ENCODE measurements around the gene SLX4.

Gene SLX4

DNA sequence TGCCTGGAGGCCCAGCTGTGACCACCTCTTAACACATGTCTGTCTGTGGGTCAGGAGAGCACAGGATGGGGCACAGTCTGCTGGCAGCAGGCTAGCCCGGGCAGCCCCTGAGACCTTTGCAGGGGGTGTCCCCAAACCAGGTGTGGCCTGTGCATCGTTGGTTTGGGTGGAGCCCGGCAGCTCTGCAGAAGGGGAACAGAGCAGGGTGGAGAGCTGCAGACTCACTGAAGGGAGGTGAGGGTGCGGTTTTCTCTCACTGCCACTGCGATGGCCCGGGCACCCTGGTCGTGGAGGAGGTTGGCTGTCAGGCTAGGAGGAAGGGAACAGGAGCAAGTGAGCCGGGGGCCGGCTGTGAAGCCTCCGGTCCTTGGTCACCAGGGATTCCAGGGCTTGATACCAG, 63.0 kb downstream of the SLX4 start:
- no peak for ATAC-seq
- TF ChIP-seq, protein P1, sequence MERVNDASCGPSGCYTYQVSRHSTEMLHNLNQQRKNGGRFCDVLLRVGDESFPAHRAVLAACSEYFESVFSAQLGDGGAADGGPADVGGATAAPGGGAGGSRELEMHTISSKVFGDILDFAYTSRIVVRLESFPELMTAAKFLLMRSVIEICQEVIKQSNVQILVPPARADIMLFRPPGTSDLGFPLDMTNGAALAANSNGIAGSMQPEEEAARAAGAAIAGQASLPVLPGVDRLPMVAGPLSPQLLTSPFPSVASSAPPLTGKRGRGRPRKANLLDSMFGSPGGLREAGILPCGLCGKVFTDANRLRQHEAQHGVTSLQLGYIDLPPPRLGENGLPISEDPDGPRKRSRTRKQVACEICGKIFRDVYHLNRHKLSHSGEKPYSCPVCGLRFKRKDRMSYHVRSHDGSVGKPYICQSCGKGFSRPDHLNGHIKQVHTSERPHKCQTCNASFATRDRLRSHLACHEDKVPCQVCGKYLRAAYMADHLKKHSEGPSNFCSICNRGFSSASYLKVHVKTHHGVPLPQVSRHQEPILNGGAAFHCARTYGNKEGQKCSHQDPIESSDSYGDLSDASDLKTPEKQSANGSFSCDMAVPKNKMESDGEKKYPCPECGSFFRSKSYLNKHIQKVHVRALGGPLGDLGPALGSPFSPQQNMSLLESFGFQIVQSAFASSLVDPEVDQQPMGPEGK (CRISPR knock-in tag; IDR thresholded peaks at IDR 0.05; ENCODE audit: borderline replicate concordance) = no peak
- TF ChIP-seq, protein P2, sequence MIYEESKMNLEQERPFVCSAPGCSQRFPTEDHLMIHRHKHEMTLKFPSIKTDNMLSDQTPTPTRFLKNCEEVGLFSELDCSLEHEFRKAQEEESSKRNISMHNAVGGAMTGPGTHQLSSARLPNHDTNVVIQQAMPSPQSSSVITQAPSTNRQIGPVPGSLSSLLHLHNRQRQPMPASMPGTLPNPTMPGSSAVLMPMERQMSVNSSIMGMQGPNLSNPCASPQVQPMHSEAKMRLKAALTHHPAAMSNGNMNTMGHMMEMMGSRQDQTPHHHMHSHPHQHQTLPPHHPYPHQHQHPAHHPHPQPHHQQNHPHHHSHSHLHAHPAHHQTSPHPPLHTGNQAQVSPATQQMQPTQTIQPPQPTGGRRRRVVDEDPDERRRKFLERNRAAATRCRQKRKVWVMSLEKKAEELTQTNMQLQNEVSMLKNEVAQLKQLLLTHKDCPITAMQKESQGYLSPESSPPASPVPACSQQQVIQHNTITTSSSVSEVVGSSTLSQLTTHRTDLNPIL (CRISPR knock-in tag; IDR thresholded peaks at IDR 0.05; ENCODE audit: low read depth) = no peak
- no peak for TF ChIP-seq ZNF565 (CRISPR knock-in tag; conservative IDR thresholded peaks at IDR 0.05; ENCODE audit: low read depth)
- TF ChIP-seq, protein P3, sequence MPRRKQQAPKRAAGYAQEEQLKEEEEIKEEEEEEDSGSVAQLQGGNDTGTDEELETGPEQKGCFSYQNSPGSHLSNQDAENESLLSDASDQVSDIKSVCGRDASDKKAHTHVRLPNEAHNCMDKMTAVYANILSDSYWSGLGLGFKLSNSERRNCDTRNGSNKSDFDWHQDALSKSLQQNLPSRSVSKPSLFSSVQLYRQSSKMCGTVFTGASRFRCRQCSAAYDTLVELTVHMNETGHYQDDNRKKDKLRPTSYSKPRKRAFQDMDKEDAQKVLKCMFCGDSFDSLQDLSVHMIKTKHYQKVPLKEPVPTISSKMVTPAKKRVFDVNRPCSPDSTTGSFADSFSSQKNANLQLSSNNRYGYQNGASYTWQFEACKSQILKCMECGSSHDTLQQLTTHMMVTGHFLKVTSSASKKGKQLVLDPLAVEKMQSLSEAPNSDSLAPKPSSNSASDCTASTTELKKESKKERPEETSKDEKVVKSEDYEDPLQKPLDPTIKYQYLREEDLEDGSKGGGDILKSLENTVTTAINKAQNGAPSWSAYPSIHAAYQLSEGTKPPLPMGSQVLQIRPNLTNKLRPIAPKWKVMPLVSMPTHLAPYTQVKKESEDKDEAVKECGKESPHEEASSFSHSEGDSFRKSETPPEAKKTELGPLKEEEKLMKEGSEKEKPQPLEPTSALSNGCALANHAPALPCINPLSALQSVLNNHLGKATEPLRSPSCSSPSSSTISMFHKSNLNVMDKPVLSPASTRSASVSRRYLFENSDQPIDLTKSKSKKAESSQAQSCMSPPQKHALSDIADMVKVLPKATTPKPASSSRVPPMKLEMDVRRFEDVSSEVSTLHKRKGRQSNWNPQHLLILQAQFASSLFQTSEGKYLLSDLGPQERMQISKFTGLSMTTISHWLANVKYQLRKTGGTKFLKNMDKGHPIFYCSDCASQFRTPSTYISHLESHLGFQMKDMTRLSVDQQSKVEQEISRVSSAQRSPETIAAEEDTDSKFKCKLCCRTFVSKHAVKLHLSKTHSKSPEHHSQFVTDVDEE (CRISPR knock-in tag; IDR thresholded peaks at IDR 0.05) = no peak
- no peak for TF ChIP-seq GLIS3 (CRISPR knock-in tag; IDR thresholded peaks at IDR 0.05)
- TF ChIP-seq OSR1 (CRISPR knock-in tag; IDR thresholded peaks at IDR 0.05) = no peak
- TF ChIP-seq ZNF70 (CRISPR knock-in tag; IDR thresholded peaks at IDR 0.05) = no peak
- no peak for TF ChIP-seq ZFP30 (CRISPR knock-in tag; IDR thresholded peaks at IDR 0.05)
- TF ChIP-seq ISL1 (CRISPR knock-in tag; IDR thresholded peaks at IDR 0.05) = no peak
- TF ChIP-seq ZFP3 (CRISPR knock-in tag; IDR thresholded peaks at IDR 0.05) = no peak
- no peak for TF ChIP-seq ARNTL (CRISPR knock-in tag; IDR thresholded peaks at IDR 0.05; ENCODE audit: borderline replicate concordance, low read depth)
- TF ChIP-seq CSDC2 (CRISPR knock-in tag; IDR thresholded peaks at IDR 0.05) = no peak
- TF ChIP-seq SNAI2 (CRISPR knock-in tag; IDR thresholded peaks at IDR 0.05) = no peak
- TF ChIP-seq, protein P4, sequence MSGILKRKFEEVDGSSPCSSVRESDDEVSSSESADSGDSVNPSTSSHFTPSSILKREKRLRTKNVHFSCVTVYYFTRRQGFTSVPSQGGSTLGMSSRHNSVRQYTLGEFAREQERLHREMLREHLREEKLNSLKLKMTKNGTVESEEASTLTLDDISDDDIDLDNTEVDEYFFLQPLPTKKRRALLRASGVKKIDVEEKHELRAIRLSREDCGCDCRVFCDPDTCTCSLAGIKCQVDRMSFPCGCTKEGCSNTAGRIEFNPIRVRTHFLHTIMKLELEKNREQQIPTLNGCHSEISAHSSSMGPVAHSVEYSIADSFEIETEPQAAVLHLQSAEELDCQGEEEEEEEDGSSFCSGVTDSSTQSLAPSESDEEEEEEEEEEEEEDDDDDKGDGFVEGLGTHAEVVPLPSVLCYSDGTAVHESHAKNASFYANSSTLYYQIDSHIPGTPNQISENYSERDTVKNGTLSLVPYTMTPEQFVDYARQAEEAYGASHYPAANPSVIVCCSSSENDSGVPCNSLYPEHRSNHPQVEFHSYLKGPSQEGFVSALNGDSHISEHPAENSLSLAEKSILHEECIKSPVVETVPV (CRISPR knock-in tag; IDR thresholded peaks at IDR 0.05) = no peak
- no peak for TF ChIP-seq ZC3H10 (CRISPR knock-in tag; IDR thresholded peaks at IDR 0.05)
- no peak for TF ChIP-seq TCF4 (CRISPR knock-in tag; IDR thresholded peaks at IDR 0.05; ENCODE audit: borderline replicate concordance)

DNA sequence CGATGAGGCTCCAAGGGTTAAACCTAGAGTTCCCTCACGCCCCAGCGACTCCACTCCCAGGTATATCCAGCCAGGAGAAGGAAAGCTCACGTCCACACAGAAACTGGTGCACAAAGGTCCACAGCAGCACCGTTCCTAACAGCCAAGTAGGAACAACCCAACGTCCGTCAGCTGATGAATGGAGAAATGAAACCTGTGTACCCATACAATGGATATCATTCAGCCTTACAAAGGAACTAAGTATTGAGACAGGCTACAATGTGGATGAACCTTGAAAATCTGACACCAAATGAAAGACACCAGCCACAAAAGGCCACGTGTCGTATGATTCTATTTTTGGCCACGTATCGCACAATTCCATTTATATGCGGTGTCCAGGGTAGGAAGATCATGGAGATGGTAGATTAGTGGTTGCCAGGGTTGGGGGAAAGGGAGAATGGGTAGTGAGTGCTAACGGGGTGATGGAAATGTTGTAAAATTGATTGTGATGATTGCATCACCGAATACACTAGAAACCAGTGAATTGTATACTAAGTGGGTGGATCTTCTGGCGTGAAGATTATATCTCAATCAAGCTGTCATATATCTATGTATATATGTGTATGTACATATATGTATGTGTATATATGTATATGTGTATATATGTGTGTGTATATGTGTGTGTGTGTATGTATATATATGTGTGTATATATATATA, 64.3 kb downstream of the SLX4 start:
- ATAC-seq = no peak
- TF ChIP-seq CSDC2 (CRISPR knock-in tag; IDR thresholded peaks at IDR 0.05) (no peak), ZNF565 (CRISPR knock-in tag; conservative IDR thresholded peaks at IDR 0.05; ENCODE audit: low read depth) (no peak), ZNF70 (CRISPR knock-in tag; IDR thresholded peaks at IDR 0.05) (no peak), ESRRG (CRISPR knock-in tag; IDR thresholded peaks at IDR 0.05) (no peak), ARNTL (CRISPR knock-in tag; IDR thresholded peaks at IDR 0.05; ENCODE audit: borderline replicate concordance, low read depth) (no peak), TCF4 (CRISPR knock-in tag; IDR thresholded peaks at IDR 0.05; ENCODE audit: borderline replicate concordance) (no peak), OSR1 (CRISPR knock-in tag; IDR thresholded peaks at IDR 0.05) (no peak), ISL1 (CRISPR knock-in tag; IDR thresholded peaks at IDR 0.05) (no peak), TOX (CRISPR knock-in tag; IDR thresholded peaks at IDR 0.05; ENCODE audit: borderline replicate concordance) (no peak), ZFP3 (CRISPR knock-in tag; IDR thresholded peaks at IDR 0.05) (no peak)
- TF ChIP-seq, protein P1 (CRISPR knock-in tag; IDR thresholded peaks at IDR 0.05; ENCODE audit: borderline replicate concordance) = no peak
- TF ChIP-seq, protein P5, sequence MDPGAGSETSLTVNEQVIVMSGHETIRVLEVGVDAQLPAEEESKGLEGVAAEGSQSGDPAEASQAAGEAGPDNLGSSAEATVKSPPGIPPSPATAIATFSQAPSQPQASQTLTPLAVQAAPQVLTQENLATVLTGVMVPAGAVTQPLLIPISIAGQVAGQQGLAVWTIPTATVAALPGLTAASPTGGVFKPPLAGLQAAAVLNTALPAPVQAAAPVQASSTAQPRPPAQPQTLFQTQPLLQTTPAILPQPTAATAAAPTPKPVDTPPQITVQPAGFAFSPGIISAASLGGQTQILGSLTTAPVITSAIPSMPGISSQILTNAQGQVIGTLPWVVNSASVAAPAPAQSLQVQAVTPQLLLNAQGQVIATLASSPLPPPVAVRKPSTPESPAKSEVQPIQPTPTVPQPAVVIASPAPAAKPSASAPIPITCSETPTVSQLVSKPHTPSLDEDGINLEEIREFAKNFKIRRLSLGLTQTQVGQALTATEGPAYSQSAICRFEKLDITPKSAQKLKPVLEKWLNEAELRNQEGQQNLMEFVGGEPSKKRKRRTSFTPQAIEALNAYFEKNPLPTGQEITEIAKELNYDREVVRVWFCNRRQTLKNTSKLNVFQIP (CRISPR knock-in tag; IDR thresholded peaks at IDR 0.05; ENCODE audit: borderline replicate concordance, low read depth) = no peak
